Sigmoid colon (tissue), 7 donors: ENCODE measurements around the gene OMP. TPM values are rescaled to one million over a fixed set of nuclear protein-coding genes. Genes with fewer than 3 reads are reported as not detected.
A peak's percentile ranks its signal among the peaks of the same experiment; 100 is the strongest.

Source experiments
- DNase-seq: peaks from one replicate; pipeline ENCODE4 v3.0.0-alpha.2; 2019
- H3K27ac ChIP-seq, 4 donors: fragments of 200-600 bp; sonication (generic); one replicate each; pipeline ENCODE4 v1.5.1; 2016 to 2019; ENCODE audit warnings: mild to moderate bottlenecking in 1 of 4
- H3K27me3 ChIP-seq, 3 donors: fragments of 200-600 bp; sonication (generic); one replicate each; pipeline ENCODE4 v1.5.1; 2019; ENCODE audit warnings: mild to moderate bottlenecking in 1 of 3
- H3K36me3 ChIP-seq, 4 donors: fragments of 200-600 bp; sonication (generic); one replicate each; pipeline ENCODE4 v1.5.1; 2016 to 2019
- H3K4me1 ChIP-seq, 4 donors: fragments of 200-600 bp; sonication (generic); one replicate each; pipeline ENCODE4 v1.5.1; 2017 to 2019
- H3K4me3 ChIP-seq, 4 donors: fragments of 200-600 bp; sonication (generic); one replicate each; pipeline ENCODE4 v1.5.1; 2017 to 2019; ENCODE audit warnings: mild to moderate bottlenecking in 2 of 4, moderate library complexity in 1 of 4
- H3K9me3 ChIP-seq, 4 donors: fragments of 200-600 bp in 3 of 4; sonication (generic) in 3 of 4; one replicate each; pipeline versions ENCODE4 v1.5.1 to v1.6.1; 2013 to 2019
- EP300 ChIP-seq, 4 donors: sonication (generic); formaldehyde crosslinking; IDR thresholded peaks; one replicate each; pipeline ENCODE4 v1.6.1; 2017; ENCODE audit warnings: antibody characterized with exemption in 4 of 4
- POLR2A ChIP-seq, 2 donors: fragments of 450-650 bp; IDR thresholded peaks; one replicate each; pipeline ENCODE4 v1.6.1; 2016; ENCODE audit warnings: antibody characterized with exemption in 2 of 2, mild to moderate bottlenecking in 2 of 2, moderate library complexity in 2 of 2
- POLR2AphosphoS5 ChIP-seq, 4 donors: sonication (generic); formaldehyde crosslinking; IDR thresholded peaks; one replicate each; pipeline ENCODE4 v1.6.1; 2017; ENCODE audit warnings: antibody characterized with exemption in 4 of 4
- WGBS, 2 donors: extraction: QIAGEN DNeasy Blood & Tissue Kit; methylation state at CpG; one replicate each; pipeline ENCODE4 v1.1.7; 2013; 5-methylcytosine and 5-hydroxymethylcytosine counted together
- intact Hi-C: fragments of 100-400 bp; cut with DNase I; formaldehyde crosslinking; loops from one replicate; pipeline ENCODE4 v1.15.1; 2023
- polyA plus RNA-seq, 3 donors: library from polyadenylated mRNA; stranded (reverse); fragments of 200-250 nt; gene quantifications; one replicate each; pipeline ENCODE4 v1.2.3, GENCODE V29; 2013
- total RNA-seq, 4 donors: library from RNA; depleted of rRNA; stranded (reverse); fragments of >200 nt; gene quantifications; one replicate each; pipeline ENCODE4 v1.1.0, GENCODE V29; 2016
- TF ChIP-seq, protein P1 (sequence below), 4 experiments: fragments of 450-650 bp in 3 of 4; fragments of 200-600 bp in 1 of 4; IDR thresholded peaks; one replicate each; pipeline ENCODE4 v1.5.1; 2016 to 2019; ENCODE audit warnings: antibody characterized with exemption in 4 of 4, mild to moderate bottlenecking in 3 of 4, moderate library complexity in 2 of 4
- donor health status: healthy with polysubstance abuse.
- donor health status: Bipolar disorder and iron deficiency.
- donor health status: healthy.

Gene OMP
- total and polyA plus RNA-seq, 7 donors = 1.4 to 4.5 TPM; not detected in 5

DNA sequence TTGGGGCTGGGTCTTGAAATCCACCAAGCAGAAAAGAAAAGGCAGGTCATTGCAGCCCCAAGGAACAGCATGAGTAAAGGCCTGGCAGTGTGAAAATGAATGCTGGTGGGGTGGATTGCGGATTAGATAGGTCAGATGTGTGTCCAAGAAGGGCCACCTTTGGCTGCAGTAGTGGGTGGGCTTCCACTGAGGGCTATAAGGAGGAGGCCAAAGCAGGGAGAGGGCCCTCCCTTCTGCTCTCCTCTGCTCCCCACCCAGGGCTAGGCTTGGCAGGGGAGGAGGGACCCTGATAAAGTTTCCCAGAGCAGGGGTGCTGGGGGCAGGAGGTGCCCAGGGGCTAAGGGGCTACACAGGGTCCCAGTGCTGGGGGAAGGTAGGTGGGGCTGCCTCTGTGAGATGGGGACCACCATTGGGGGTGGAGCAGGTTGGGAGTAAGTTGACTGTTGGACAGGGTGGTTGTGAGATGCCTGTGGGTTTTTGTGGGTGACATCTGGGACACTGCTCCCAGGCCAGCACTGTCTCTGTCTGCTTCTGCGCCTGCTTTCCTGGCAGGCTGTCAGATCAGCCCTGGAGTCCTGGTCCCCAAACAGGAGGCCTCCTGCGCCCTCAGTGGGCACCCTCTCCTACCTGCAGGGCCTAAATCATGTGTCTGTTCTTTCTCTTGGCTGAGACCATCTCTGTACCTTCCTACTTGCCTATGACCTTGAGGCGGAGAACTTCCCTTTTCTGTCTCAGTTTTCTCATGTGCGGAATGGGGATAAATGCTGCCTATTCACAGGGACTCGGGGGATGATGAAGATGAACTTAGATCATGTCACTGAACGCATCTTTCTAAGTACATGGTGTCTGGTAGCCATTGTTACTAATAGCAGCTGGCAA, 33.9 kb upstream of the OMP start:
- Histone ChIP-seq H3K27me3 (no peaks in the 10 kb centered on the region), H3K4me1 (peaks cover 0 to 48% (median 45%) of the 10 kb centered on the region in 4 donors), H3K4me3 (no peak overlapping the region), H3K27ac (peak overlapping the region in 2 of 4 donors; percentile 9 to 36), H3K9me3 (no peaks in the 10 kb centered on the region), H3K36me3 (no peaks in the 10 kb centered on the region)
- TF ChIP-seq, protein P1, sequence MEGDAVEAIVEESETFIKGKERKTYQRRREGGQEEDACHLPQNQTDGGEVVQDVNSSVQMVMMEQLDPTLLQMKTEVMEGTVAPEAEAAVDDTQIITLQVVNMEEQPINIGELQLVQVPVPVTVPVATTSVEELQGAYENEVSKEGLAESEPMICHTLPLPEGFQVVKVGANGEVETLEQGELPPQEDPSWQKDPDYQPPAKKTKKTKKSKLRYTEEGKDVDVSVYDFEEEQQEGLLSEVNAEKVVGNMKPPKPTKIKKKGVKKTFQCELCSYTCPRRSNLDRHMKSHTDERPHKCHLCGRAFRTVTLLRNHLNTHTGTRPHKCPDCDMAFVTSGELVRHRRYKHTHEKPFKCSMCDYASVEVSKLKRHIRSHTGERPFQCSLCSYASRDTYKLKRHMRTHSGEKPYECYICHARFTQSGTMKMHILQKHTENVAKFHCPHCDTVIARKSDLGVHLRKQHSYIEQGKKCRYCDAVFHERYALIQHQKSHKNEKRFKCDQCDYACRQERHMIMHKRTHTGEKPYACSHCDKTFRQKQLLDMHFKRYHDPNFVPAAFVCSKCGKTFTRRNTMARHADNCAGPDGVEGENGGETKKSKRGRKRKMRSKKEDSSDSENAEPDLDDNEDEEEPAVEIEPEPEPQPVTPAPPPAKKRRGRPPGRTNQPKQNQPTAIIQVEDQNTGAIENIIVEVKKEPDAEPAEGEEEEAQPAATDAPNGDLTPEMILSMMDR (IDR thresholded peaks at IDR 0.05) = no peak
- TF ChIP-seq EP300 (IDR thresholded peaks at IDR 0.05) = no peak
- TF ChIP-seq POLR2AphosphoS5 (IDR thresholded peaks at IDR 0.05) = no peak
- TF ChIP-seq POLR2A (IDR thresholded peaks at IDR 0.05) = no peak
- 75 to 87% methylated on average over 7 of the region's 7 CpGs for WGBS, 2 donors
- intact Hi-C loops = loop anchor here (10.0 kb wide), 2 partner anchors 406 to 624 kb away; partner anchors contain the start of genes EMSY and PAK1
- DNase-seq = peak; percentile 58

GRCh38 chr11:77069336-77069968, 33.2 kb upstream of the OMP start:
- WGBS, 2 donors = 61 to 77% methylated on average over 6 of the region's 6 CpGs
- no peaks in the 10 kb centered on the region for H3K9me3 ChIP-seq
- DNase-seq = peak; percentile 54
- H3K4me3 ChIP-seq = no peak overlapping the region
- H3K4me1 ChIP-seq = peaks cover 0 to 55% (median 53%) of the 10 kb centered on the region in 4 donors
- H3K27me3 ChIP-seq = no peaks in the 10 kb centered on the region
- TF ChIP-seq POLR2AphosphoS5 (IDR thresholded peaks at IDR 0.05) = no peak
- TF ChIP-seq, protein P1 (IDR thresholded peaks at IDR 0.05) = no peak
- no peak for TF ChIP-seq POLR2A (IDR thresholded peaks at IDR 0.05)
- TF ChIP-seq EP300 (IDR thresholded peaks at IDR 0.05) = no peak
- H3K36me3 ChIP-seq = no peaks in the 10 kb centered on the region
- H3K27ac ChIP-seq = no peak overlapping the region
- intact Hi-C loops = loop anchor here (10.0 kb wide), 2 partner anchors 405 to 625 kb away; partner anchors contain the start of genes EMSY and PAK1

DNA sequence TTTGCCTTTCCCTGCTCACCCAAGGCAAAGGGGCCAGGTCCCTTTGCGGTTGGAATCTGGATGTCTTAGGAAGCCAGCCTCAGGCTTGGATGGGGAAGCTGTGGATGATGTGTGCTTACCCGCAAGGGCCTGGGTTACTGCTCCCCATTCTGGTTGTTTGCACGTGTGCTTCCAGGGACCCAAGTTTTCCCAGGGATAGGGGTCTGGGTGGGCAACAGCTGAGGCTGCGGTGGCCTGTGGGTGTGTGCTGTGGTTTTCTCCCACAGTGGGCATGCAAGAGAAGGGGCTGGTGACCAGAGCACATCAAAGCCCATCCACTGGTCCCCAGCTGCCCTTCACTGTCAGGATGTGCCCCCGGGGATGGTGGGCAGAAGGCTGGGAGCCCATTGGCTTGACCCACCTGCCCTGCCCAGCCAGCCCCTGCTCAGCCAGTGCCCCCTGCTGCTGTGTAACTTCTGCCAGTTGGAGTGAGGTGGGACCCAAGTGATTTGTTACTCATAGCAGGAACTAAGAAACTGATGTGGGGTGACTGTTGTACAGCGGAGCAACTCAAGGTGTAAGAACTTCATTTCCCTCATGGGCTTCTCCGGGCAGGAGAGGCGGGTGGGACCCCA, 32.6 kb upstream of the OMP start:
- WGBS, 2 donors = 84 to 89% methylated on average over 8 of the region's 8 CpGs
- no peak for DNase-seq

GRCh38 chr11:77071077-77071476, 31.6 kb upstream of the OMP start:
- no peak overlapping the region for H3K4me3 ChIP-seq
- peak; percentile 50 for DNase-seq
- WGBS, 2 donors = 79 to 87% methylated on average over 7 of the region's 7 CpGs
- no peaks in the 10 kb centered on the region for H3K27me3 ChIP-seq
- TF ChIP-seq EP300 (IDR thresholded peaks at IDR 0.05) (no peak), POLR2AphosphoS5 (IDR thresholded peaks at IDR 0.05) (no peak), POLR2A (IDR thresholded peaks at IDR 0.05) (no peak)
- TF ChIP-seq, protein P1 (IDR thresholded peaks at IDR 0.05) = no peak
- peaks cover 2 to 57% (median 49%) of the 10 kb centered on the region in 4 donors for H3K4me1 ChIP-seq
- H3K9me3 ChIP-seq = no peaks in the 10 kb centered on the region
- intact Hi-C loops = no loop called here
- no peaks in the 10 kb centered on the region for H3K36me3 ChIP-seq
- peak overlapping the region in 2 of 4 donors; percentile 86 for H3K27ac ChIP-seq

More for the DNA sequence above, 32.6 kb upstream of the OMP start:
- no peak overlapping the region for H3K4me3 ChIP-seq
- TF ChIP-seq POLR2AphosphoS5 (IDR thresholded peaks at IDR 0.05) (no peak), POLR2A (IDR thresholded peaks at IDR 0.05) (no peak), EP300 (IDR thresholded peaks at IDR 0.05) (no peak)
- TF ChIP-seq, protein P1 (IDR thresholded peaks at IDR 0.05) = no peak
- no peaks in the 10 kb centered on the region for H3K9me3 ChIP-seq
- H3K4me1 ChIP-seq = peaks cover 0 to 62% (median 57%) of the 10 kb centered on the region in 4 donors
- H3K27ac ChIP-seq = no peak overlapping the region
- intact Hi-C loops = loop anchor here (10.0 kb wide), 2 partner anchors 405 to 625 kb away; partner anchors contain the start of genes EMSY and PAK1
- no peaks in the 10 kb centered on the region for H3K27me3 ChIP-seq
- no peaks in the 10 kb centered on the region for H3K36me3 ChIP-seq
